Activated CD4-positive, alpha-beta T cell treated with anti-CD3 and anti-CD28 coated beads, Interleukin-2, amount 50 U/mL, for 4 hours (primary cell): ENCODE data around the gene COL27A1.
A peak's percentile ranks its signal among the peaks of the same experiment; 100 is the strongest.

Source experiments
- DNase-seq, 2 experiments: peaks; one replicate each; pipeline ENCODE4 v3.0.0-alpha.2; 2020

Gene COL27A1

DNA sequence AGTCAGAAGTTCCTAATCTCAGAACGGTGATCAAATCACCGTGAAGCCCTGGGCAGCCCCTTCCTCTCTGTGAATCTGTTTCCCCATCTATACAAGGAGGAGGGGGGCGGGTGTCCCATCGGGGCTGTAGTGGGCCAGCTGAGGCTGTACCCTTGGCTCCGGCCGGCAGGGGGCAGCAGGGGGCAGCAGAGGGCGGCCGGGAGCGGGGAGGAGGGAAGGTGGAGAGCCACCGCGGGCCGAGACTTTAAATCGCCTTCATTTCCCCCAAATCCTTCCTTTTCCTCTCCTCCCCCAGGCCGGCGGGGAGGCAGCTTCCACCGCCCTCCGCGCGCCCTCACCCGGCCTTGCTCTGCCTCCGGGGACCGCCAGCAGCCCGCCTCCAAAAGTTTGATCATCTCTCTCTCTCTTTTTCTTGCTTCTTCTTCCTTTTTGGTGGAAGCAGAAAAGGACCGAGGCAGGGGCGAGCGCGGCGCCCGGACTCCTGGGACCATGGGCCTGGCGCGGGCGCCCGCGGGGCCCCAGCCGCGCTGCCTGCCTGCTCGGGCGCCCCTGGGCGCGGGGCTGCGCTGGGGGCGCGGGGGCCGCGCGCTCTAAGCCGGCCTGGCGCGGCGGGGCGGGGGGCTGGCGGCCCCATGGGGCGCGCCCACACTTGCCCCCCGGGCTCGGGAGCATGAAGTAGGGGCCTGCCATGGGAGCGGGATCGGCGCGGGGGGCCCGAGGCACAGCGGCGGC is at the start of gene COL27A1:
TSS of gene COL27A1 (plus strand) at position 275 of the 732 bp plus-strand sequence. CDS start at position 689, 414 bp downstream.
- DNase-seq = peak; percentile 73 to 74

DNA sequence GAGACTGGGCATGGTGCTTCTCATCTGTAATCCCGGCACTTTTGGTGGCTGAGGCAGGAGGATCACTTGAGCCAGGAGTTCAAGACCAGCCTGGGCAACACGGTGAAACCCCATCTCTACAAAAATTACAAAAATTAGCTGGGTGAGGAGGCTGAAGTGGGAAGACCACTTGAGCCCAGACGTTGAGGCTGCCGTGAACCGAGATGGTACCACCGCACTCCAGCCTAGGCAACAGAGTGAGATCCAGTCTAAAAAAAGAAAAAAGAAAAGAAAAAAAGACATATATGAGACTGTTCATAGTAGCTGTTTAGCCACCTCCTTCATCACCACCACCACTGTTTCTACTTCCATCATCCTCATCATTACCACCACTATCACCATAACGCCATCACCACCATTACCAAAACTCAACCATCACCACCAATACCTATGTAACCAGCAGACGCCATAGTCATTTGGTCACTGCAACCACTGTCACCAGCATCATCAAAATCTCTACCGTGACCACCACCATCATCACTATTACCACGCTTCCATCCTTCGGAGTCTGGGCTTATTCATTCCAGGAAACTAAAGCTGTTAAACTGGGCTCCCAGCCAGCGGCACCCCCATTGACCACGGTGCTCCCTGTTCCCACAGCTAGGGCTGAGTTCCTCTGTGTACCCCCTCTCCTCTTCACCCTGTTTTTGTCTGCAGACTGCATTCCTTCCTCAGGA is 47.9 kb upstream of the COL27A1 start:
- no peak for DNase-seq

DNA sequence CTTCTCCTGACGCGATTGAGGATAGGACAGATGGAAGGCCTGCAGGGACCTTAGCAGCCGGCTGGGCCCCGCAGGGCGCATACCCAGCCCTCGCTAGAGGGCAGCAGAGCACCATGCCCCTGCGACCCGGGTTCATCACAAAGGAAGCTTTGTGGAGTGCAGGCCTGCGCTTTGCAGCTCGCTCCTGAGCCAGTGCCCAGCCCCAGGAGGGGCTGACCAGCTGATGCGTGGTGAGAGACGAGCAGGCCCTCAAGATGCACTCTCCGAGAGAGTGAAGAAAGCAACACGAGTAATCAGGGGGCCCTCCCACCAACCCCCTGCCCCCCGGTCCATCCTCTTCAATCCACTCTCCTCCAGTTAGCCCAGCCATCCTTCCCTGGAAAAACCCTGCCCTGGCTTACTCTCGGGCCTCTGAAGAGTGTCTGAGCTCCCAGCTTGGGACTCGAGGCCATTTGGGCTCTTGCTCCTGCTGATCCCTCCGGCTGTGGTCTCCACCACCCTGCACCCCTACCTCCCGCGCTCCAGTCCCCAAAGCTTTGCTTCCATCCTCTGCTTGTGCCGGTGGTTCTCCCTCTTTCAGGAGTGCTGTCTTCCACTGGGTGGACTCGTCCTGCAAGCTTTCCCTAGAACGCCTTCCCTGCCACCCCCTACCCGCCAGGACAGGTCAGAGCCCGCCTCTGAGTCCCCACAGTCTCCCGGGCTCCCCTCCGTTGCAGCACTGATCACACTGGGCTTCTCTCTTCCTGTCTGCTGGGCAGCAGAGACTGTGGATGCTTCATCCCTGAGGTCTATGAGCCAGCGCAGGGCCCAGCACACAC is 47.1 kb upstream of the COL27A1 start:
- peak; percentile 10 to 30 for DNase-seq

GRCh38 chr9:114109124-114109523 is 46.2 kb upstream of the COL27A1 start:
- no peak for DNase-seq

GRCh38 chr9:114110180-114110579 is 45.2 kb upstream of the COL27A1 start:
- no peak for DNase-seq

DNA sequence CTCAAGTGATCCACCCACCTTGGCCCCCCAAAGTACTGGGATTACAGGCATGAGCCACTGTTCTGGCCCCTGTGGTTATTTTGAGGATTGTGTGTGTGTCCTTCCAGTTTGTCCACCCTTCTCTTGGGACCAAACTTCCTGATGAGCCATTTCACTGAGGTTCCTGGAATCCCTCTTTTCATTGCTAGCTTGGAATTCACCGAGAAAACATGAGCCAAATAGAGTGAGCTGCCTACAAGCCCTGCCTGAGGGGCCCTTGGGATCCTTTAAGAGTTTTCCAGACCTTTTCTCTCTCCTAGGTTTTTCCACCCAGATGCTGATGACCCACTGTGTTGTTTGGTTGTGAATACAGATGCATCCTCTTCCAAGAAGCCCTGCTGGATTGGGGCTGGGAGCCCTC is 43.0 kb upstream of the COL27A1 start:
- DNase-seq = no peak

GRCh38 chr9:114112778-114113584 is 42.4 kb upstream of the COL27A1 start:
- DNase-seq = no peak

- no peak for DNase-seq
Measured at GRCh38 chr9:114114364-114114763, 41.0 kb upstream of the COL27A1 start.

GRCh38 chr9:114115654-114116125 is 39.6 kb upstream of the COL27A1 start:
- no peak for DNase-seq

GRCh38 chr9:114116126-114116747 is 39.1 kb upstream of the COL27A1 start:
- no peak for DNase-seq

DNA sequence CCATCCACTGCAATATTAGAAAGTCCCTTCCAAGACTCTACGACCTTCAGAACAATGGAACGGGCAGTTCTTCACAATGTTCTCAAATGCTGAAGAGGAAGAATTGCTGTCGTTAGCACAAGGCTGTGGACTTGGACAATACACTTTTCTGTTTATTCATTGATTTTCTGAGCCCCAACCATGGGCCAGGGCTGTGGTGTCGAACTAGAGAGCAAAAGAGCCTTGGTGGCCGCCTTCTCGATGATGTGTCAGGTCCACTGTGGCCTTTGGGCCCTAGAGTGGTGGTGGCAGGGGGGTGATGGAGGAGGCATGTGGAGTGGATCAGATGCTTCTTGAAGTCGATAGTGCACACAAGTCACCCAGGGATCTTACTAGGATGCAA is 37.7 kb upstream of the COL27A1 start:
- no peak for DNase-seq

GRCh38 chr9:114117996-114118830 is 37.1 kb upstream of the COL27A1 start:
- no peak for DNase-seq

DNA sequence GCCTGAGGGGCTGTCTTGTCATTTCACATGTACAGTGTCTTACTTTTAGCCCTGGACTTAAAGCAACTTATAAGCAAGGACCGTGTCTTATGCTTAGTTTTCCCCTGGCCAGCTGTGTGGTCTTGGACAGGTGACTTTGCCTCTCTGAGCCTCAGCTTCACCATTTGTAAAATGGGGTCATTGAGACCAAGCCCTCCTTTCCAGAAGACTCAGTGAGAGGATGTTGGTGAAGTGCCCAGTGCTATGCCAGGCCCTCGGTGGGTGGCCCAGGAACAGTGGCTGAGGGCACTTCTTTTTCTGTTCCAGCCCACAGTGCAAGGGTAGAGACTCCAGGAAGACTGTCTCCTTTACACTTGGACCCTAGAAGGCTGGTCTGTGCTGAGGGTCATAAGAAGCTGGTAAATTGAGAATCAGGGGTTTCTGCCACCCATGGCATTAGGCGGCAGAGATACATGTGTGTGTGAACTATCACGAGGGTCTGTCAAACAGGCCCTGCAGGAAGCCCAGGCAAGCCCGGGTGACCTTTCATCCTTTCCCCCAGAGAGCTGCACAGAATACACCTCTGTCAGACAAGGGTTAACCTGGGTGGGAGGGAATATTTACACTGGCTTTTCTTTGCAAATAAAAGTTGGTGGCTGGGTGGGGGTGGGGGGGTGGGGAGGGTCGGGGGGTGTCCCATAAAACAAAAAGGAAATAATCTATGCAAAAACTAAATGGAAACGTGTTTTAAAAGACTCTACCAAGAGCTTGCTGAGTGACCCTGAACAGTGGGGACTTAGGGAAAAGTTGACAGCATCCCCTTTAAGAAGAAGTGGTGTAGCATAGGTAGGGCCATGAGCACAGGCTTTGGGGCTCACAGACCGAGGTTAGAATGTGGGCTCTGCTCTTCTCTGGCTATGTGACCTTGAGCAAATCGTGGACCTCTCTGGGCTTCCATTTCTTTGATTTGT is 35.8 kb upstream of the COL27A1 start:
- DNase-seq = no peak

DNA sequence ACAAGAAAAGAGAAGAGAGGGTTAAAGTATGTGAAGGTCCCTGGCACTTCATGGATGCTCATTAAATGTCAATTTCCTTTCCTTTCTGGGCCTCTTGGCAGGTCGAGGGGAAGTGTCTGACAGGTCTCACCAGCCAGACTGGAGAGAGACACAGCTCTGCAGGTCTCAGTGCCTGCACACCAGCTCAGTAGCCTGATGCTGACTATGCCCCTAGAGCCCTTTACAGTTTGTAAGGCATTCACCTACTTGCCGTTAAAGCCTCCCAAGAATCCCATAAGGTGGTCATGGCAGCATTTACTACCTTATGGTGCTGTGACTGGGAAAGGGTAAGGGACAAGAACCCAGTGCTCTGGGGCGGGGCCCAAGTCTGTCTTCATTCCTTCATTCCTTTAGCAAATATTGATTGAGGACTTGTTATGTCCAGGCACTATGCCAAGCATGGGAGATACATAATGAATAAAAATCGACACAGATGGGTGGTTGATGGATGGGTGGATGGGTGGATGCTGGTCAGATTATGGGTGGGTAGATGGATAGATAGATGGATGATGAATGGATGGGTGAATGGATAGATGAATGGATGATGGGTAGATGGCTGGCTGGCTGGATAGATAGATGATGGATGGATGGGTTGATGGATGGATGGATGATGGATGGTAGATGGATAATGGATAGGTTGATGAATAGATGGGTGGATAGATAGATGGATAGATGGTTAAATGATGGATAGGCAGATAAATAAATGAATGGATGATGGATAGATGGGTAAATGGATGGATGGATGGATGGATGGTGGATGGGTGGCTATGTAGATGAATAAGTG is 34.9 kb upstream of the COL27A1 start:
- no peak for DNase-seq

GRCh38 chr9:114121227-114122135 is 33.9 kb upstream of the COL27A1 start:
- DNase-seq = no peak

DNA sequence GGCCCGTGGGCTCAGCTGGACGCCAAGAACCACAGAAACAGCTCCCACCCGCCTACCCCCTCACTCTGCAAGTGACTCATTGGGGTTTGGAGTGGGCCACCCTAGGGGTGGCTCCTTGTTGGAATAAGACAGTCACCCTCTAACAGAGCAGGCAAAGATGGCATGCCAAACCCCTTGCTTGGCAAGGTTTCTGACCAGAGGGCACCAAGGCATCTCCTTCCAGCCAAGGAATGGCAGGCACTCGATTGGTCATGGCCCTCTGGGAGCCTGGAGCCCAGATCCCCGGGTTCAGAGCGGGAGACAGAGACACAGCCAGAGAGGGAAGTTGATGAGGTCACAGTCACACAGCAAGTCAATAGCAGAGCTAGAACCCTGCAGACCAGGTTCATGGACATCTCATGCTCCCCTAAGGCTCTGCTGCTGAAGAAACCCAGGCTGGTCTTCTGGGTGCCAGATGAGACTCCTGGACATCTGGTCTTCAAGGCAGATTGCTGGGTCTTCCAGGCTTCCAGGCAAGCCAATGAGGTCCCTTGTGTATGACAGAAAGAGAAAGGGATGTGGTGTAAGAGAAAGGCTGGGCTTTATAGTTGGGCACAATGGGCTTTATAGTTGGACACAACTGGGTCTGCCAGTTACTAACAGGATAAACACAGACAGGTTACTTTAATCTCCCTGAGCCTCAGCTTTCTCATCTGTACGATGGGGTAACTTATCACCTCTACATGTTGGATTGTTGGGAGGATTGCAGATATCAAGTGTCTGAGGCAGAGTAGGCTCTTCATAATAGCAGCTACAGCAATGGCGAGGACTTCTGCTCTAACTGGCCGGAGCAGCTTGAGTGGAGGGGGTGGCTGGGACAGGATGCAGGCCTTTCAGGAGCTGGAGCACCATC is 33.0 kb upstream of the COL27A1 start:
- no peak for DNase-seq
